ENCODE data around the gene OLFML3.
"Not testable (repeated sequence)": the region's sequence is repeated elsewhere in the genome, so short reads cannot be mapped to it uniquely, and the experiment has no call there.

Gene OLFML3

DNA sequence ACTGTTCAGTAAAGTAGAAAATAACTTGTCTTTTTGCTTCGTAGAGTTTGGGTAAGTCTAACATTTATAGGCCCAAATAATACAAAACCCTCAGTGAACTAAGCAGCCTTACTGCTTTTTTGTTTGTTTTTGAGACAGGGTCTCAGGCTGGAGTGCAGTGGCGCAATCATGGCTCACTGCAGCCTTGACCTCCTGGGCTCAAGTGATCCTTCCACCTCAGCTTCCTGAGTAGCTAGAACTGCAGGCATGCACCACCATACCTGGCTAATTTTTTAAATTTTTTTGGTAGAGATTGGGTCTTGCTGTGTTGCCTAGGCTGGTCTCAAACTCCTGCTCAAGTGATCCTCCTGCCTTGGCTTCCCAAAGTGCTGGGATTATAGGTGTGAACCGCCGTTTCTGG, 31.1 kb upstream of the OLFML3 start:
- H3K27ac ChIP-seq; DNase-seq (ENCODE audit: low read depth, low spot score): not testable (repeated sequence)

DNA sequence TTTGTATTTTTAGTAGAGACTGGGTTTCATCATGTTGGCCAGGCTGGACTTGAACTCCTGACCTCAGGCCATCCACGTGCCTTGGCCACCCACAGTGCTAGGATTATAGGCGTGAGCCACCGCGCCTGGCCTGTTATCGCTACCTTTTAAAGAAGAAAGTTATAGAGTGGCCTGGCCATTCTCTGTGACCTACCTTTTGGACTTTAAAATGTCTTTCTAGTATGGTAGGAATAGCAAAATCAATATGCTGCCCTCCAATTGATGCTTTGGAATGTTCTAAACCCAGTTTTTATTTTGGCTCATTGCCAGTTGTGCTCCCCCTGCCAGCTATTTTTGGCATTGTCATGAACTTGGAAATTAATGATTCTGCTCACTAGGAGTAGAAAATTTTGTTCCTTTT, 30.3 kb upstream of the OLFML3 start:
- no peak overlapping the region for H3K27ac ChIP-seq
- DNase-seq (ENCODE audit: low read depth, low spot score), result no peak

DNA sequence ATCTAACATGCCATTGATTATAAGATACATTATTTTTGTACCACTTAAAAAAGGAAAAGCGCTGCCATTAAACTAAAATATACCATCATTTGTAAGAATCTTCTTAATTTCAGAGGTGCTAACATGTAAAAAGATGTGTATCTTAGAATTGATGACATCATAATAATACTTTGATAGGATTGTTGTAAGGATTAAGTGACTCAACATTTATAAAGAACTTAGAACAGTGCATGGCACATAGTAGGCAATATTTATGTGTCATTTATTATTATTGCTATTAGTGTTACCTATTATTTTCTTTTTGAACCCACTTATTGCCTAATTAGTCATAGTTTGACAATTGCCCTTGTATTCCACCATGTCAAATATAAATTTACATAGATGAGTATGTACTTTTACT, 28.4 kb upstream of the OLFML3 start:
- H3K27ac ChIP-seq, result no peak overlapping the region

DNA sequence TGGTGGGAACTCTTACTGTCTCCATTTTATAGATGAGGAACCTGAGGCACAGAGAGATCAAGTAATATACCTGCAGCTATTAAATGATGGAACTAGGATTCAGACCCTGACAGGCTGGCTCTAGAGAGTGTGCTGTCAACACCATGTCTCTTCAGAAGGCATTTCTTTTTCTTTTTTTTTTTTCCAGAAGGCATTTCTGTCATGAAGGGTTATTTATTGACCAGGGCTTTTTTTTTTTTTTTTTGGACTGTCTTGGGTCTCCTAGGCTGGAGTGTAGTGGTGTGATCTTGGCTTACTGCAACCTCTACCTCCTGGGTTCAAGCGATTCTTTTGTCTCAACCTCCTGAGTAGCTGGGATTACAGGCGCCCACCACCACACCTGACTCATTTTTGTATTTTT, 27.6 kb upstream of the OLFML3 start:
- no peak overlapping the region for H3K27ac ChIP-seq
- no peak for DNase-seq (ENCODE audit: low read depth, low spot score)

More for the DNA sequence above, 28.4 kb upstream of the OLFML3 start:
- DNase-seq (ENCODE audit: low read depth, low spot score), result no peak

DNA sequence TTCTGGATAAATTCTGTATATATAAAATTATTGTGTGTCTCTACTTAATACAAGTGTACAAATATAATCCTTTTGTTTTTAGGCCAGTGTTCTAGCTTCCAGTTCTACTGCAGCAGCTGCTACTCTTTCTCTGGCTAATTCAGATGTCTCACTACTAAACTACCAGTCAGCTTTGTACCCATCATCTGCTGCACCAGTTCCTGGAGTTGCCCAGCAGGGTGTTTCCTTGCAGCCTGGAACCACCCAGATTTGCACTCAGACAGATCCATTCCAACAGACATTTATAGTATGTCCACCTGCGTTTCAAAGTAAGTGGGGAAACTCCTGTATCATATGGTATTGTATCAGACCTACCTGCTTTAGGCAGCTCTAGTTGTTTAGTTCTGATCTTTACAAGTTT, 21.3 kb upstream of the OLFML3 start:
- no peak for DNase-seq (ENCODE audit: low read depth, low spot score)

DNA sequence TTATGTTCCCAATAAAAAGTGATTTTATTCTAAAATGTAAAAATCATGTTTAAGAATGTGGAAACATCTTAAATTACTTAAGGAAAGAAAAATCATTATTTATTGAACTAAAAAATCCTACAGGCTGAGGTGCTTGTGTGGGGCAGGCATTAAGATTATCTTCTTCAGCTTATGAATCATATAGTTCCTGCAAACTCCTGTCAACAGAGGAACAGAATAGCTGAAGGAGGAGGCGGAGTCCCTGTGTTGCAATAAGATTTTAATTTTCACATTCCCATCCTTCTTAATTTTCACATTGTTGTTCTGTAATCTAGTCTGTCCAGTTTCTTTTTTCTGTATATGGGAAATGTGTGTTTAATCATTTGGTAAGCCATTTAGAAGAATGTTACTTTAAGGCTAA, 20.6 kb upstream of the OLFML3 start:
- H3K27ac ChIP-seq, result no peak overlapping the region
- DNase-seq (ENCODE audit: low read depth, low spot score), result no peak

More for the DNA sequence above, 21.3 kb upstream of the OLFML3 start:
- no peak overlapping the region for H3K27ac ChIP-seq

DNA sequence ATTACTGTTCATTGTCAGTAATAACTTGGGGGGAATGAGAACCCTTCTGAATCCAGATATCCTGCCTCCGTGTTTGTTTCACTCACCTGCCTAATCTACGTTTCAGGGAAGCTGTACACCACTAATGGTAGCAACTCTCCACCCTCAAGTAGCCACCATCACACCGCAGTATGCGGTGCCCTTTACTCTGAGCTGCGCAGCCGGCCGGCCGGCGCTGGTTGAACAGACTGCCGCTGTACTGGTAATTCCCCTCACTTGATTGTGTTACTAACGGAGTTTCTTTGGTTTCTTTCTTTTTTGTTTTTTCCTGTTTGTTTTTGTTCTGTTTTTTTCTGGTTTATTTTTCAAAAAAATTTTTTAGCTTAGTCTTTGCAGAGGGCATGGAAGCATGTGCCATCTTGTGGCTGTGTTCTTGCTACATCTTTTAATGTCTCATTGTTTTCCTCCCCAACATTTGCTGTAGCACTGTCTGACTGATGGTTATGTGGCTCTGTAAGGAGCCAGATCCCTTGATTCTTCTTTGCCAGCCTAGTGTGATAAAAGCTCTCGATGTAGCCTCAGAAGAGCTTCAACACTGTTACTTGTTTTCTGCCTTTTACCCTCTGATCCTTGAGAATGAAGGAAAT, 15.9 kb upstream of the OLFML3 start:
- DNase-seq (ENCODE audit: low read depth, low spot score), result no peak
- H3K27ac ChIP-seq, result no peak overlapping the region

DNA sequence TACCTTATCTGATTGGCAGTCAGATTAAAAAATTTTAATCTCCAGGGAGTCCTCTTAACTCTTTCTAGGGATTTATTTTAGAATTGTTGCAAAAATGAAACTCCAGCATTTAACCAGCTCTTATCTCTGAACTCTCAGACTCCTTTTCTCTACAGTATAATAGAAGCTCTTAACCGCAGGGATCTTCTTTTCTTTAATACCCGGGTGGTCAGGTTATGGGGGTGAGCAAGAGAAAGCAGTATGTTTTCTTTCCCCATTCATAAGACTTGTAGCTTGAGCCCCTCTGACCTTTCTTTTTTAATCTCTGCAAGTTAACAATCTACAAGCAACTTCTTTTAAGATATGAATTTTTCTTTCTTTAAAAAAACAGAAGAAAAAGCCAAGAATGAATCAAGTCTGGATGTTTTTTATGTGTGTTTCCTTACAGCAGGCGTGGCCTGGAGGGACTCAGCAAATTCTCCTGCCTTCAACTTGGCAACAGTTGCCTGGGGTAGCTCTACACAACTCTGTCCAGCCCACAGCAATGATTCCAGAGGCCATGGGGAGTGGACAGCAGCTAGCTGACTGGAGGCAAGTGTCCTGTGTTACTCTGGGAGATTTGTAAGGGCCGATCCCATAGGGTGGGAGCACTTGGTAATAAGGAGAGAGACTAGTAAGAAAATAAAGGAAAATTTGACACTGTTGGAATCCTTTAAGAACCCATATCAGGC, 13.4 kb upstream of the OLFML3 start:
- H3K27ac ChIP-seq, result no peak overlapping the region
- no peak for DNase-seq (ENCODE audit: low read depth, low spot score)

DNA sequence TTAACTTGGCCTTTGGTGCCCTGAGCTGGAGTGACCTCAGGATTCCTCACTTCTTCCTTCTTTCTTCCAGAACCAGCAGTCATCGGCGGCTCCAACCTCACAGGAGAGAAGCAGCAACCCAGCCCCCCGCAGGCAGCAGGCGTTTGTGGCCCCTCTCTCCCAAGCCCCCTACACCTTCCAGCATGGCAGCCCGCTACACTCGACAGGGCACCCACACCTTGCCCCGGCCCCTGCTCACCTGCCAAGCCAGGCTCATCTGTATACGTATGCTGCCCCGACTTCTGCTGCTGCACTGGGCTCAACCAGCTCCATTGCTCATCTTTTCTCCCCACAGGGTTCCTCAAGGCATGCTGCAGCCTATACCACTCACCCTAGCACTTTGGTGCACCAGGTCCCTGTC, 6.3 kb upstream of the OLFML3 start:
- no peak for DNase-seq (ENCODE audit: low read depth, low spot score)
- no peak overlapping the region for H3K27ac ChIP-seq

DNA sequence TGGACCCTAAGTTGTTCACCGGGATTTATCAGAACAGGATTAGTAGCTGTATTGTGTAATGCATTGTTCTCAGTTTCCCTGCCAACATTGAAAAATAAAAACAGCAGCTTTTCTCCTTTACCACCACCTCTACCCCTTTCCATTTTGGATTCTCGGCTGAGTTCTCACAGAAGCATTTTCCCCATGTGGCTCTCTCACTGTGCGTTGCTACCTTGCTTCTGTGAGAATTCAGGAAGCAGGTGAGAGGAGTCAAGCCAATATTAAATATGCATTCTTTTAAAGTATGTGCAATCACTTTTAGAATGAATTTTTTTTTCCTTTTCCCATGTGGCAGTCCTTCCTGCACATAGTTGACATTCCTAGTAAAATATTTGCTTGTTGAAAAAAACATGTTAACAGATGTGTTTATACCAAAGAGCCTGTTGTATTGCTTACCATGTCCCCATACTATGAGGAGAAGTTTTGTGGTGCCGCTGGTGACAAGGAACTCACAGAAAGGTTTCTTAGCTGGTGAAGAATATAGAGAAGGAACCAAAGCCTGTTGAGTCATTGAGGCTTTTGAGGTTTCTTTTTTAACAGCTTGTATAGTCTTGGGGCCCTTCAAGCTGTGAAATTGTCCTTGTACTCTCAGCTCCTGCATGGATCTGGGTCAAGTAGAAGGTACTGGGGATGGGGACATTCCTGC, 3.9 kb upstream of the OLFML3 start:
- no peak overlapping the region for H3K27ac ChIP-seq
- DNase-seq (ENCODE audit: low read depth, low spot score), result no peak

DNA sequence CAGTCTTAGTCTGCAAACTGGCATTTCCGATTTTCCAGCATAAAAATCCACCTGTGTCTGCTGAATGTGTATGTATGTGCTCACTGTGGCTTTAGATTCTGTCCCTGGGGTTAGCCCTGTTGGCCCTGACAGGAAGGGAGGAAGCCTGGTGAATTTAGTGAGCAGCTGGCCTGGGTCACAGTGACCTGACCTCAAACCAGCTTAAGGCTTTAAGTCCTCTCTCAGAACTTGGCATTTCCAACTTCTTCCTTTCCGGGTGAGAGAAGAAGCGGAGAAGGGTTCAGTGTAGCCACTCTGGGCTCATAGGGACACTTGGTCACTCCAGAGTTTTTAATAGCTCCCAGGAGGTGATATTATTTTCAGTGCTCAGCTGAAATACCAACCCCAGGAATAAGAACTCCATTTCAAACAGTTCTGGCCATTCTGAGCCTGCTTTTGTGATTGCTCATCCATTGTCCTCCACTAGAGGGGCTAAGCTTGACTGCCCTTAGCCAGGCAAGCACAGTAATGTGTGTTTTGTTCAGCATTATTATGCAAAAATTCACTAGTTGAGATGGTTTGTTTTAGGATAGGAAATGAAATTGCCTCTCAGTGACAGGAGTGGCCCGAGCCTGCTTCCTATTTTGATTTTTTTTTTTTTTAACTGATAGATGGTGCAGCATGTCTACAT, 2.5 kb upstream of the OLFML3 start:
- no peak overlapping the region for H3K27ac ChIP-seq
- DNase-seq (ENCODE audit: low read depth, low spot score), result no peak

DNA sequence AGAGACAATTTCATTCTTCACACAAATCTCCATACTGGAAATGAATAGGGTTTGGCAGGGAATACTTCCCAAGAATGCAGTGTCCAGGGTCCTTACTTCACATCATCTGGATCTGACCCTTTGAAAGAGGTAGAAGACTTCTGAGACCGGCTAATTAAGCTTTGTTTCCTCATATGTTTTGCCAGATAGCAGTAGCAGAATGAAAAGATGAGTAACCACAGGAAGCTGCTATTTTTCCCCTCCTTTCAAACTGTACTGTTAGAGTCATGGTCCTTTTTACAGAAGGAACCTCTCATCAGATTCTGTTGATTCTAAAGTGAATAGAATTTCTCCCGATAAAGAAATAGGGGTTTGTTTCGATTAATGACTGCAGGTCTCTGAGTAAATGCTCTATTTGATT, 1.4 kb upstream of the OLFML3 start:
- no peak for DNase-seq (ENCODE audit: low read depth, low spot score)
- no peak overlapping the region for H3K27ac ChIP-seq

DNA sequence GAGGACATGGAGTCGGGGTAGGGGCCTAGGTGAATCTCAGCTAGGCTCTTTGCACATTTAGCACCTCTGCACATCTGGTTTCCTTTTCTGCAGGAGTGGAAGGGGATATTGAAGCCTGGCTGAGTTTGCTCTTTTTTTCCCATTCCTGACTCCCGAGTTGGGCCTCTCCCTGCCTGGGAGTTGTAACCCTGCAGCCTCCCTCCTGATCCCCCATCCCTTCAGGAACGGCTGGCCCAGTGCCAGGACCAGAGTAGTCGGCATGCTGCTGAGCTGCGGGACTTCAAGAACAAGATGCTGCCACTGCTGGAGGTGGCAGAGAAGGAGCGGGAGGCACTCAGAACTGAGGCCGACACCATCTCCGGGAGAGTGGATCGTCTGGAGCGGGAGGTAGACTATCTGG, 836 bp downstream of the OLFML3 start:
- H3K27ac ChIP-seq, result no peak overlapping the region

DNA sequence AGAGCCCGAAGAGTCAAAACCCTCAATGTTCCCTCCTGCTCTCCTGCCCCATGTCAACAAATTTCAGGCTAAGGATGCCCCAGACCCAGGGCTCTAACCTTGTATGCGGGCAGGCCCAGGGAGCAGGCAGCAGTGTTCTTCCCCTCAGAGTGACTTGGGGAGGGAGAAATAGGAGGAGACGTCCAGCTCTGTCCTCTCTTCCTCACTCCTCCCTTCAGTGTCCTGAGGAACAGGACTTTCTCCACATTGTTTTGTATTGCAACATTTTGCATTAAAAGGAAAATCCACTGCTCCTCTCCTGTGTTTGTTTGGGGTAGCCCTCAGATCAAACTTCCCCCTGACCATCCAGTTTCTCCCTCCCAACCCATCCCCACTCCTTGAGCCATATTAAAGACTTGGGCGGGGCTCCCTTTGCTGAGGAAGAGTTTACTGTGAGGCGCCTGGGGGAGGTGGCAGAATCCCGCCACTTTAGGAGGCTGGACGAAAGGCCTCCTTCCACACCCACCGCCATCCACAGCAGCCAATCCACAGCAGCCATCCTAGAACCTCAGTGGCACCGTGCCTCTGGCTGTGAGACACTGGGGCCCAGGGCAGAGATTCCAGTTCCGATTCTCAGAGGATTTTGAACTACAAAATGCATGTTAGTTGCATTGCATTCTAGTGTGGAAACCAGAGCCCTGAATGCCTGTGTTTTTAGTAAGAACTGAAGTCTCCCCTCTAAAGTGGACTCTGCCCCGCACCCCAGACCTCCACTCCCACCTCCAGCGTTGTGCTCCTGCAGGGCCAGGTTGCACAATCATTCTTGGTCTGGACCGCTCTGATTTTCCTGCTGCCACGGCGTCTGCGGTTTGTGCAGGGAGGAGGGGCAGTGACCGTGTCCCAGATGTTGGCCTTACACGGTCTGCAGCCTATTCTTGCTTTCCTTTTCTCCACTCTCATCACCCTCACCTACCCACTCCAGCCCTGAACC, 3.0 kb downstream of the OLFML3 start:
- no peak overlapping the region for H3K27ac ChIP-seq
- DNase-seq (ENCODE audit: low read depth, low spot score), result no peak

More for the DNA sequence above, 836 bp downstream of the OLFML3 start:
- no peak for DNase-seq (ENCODE audit: low read depth, low spot score)

DNA sequence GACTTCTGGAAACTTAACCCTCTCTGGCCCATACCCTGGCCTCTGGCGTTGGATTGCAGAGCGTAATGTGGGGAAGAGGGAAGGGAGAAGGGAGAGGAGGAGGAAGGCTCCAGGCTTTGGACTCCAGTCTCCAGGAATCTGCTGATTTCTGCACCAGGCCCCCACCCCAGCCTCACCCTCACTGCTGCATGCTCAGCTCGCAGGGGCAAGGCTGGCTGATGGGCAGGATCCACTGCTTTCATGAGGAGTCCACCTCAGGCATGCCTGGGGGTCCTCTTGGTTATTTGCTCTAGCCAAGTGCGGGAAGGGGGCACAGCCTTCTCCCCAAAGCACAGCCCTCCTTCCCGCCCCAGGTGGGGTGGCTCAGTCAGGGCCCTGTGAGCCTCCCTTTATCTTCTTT, 3.7 kb downstream of the OLFML3 start:
- DNase-seq (ENCODE audit: low read depth, low spot score), result no peak
- H3K27ac ChIP-seq, result no peak overlapping the region

DNA sequence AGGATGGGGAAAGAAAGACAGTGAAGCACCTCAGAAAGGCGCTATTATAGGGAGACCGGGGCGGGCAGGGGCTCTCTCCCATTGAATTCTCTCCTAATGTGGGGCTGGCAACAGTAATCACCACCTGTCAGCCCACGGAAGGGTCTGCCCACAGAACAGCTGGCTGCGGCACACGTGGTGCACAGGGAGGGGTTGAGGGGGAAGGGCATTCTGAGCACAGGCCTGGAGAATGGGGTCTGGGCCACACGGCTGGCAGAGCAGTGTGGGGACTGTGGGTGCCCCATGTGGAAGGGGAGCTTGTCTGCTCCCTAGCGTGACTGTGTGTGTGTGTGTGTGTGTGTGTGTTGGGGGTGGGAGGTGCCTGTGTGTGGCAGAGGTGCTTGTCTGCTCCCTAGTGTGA, 4.1 kb downstream of the OLFML3 start:
- DNase-seq (ENCODE audit: low read depth, low spot score), result no peak
- H3K27ac ChIP-seq, result no peak overlapping the region

DNA sequence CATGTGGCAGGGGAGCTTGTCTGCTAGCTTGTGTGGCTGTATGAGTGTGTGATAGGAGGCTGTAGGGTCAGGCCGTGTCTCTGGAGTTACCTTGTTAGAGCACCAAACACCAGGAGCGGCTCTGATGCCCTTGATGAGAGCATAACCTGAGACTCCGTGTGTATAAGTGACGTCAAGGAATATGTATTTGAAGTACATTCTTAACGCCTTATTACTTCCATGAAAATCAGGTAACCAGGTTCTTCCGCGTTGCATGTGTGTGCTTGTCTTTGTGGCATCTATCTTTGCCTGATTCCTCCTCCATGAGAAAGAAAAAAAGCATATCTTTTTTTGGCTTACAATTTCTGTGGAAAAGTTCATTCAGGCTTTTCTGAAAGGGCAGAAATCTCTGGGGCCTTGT, 4.6 kb downstream of the OLFML3 start:
- no peak for DNase-seq (ENCODE audit: low read depth, low spot score)
- H3K27ac ChIP-seq, result no peak overlapping the region

DNA sequence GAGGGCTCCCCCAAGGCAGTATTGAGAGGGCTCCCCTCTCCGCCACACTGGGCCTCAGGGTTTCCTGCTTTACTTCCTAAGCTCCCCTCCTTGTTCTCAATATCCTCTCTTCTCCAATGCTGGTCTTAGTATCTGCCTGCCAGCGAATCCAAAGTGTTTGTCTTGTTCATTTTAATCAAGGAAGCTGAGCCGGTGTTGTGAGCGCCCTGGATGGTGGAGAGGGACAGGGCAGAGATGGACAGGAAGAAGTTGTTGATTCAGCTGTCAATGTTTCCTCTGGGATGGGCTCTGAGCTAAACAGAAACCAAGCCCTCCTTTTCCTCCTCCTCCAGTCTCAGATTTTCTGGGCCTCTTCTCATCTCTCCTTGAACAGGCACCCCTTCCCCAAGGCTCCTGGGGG, 5.4 kb downstream of the OLFML3 start:
- no peak for DNase-seq (ENCODE audit: low read depth, low spot score)
- H3K27ac ChIP-seq, result no peak overlapping the region

DNA sequence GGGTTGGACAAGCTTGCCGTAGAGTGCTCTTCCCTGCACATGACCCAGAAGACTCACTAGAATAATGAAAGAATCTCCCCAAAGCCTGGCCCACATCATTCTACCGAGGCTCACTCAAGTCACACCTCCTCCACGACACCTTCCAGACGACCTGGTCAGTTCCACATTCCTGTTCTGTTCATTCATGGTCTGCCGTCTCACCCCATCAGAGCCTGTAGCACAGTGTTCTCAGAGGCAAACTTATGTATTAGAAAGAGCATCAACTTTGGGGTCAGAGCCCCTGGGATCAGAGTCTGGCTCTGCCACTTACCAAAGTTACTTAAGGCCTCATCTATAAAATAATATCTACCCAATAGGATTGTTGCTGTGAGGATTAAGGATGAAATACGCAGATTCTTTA, 7.5 kb downstream of the OLFML3 start:
- H3K27ac ChIP-seq, result no peak overlapping the region

DNA sequence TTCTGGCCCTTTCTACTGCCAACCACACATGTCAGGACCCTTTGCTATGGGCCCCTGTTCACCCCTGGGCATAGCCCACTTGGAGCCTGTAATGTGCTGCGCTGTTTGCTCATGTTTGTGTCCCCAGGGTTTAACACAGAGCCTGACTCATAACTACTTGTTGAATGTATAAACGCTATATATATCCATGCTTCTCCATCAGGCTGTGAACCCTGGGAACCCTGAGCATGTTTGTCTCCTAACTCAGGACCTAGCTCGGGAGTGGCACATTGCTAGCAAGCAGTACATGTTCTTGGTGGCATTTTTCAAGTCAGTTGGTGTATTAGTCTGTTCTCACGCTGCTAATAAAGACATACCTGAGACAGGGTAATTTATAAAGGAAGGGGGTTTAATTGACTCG, 8.0 kb downstream of the OLFML3 start:
- no peak for DNase-seq (ENCODE audit: low read depth, low spot score)
- H3K27ac ChIP-seq, result no peak overlapping the region

More for the DNA sequence above, 7.5 kb downstream of the OLFML3 start:
- DNase-seq (ENCODE audit: low read depth, low spot score), result no peak
